Thymus (tissue), 11 donors: Measurements from ENCODE around the gene HIVEP2. TPM values are rescaled to one million over a fixed set of nuclear protein-coding genes. Genes with fewer than 3 reads are reported as not detected.

Experiments
- DNase-seq, 9 donors: peaks; one replicate each; pipeline ENCODE4 v3.0.0-alpha.2; 2013; ENCODE audit warnings: low spot score in 9 of 9, low read depth in 6 of 9, missing footprints in 1 of 9
- H3K27ac ChIP-seq, 2 donors: one replicate each; pipeline ENCODE4 v1.5.1; 2013; ENCODE audit warnings: control low read depth in 1 of 2, low read depth in 1 of 2, low read length in 1 of 2, mild to moderate bottlenecking in 1 of 2, moderate library complexity in 1 of 2
- H3K27me3 ChIP-seq, 2 donors: one replicate each; pipeline ENCODE4 v1.5.1; 2013; ENCODE audit warnings: low read length in 1 of 2; ENCODE audit not compliant: control insufficient read depth in 2 of 2, insufficient read depth in 1 of 2
- H3K36me3 ChIP-seq, 2 donors: one replicate each; pipeline ENCODE4 v1.5.1; 2013; ENCODE audit warnings: low read length in 1 of 2, mild to moderate bottlenecking in 1 of 2, moderate library complexity in 1 of 2; ENCODE audit not compliant: control insufficient read depth in 2 of 2, insufficient read depth in 2 of 2
- H3K4me1 ChIP-seq, 2 donors: one replicate each; pipeline ENCODE4 v1.5.1; 2013; ENCODE audit warnings: low read length in 2 of 2; ENCODE audit not compliant: control insufficient read depth in 2 of 2, insufficient read depth in 2 of 2
- H3K4me3 ChIP-seq, 2 donors: one replicate each; pipeline ENCODE4 v1.5.1; 2013; ENCODE audit warnings: low read length in 2 of 2, control low read depth in 1 of 2, mild to moderate bottlenecking in 1 of 2
- H3K9me3 ChIP-seq, 2 donors: one replicate each; pipeline ENCODE4 v1.5.1; 2013; ENCODE audit warnings: low read length in 1 of 2, mild to moderate bottlenecking in 1 of 2; ENCODE audit not compliant: control insufficient read depth in 2 of 2, insufficient read depth in 1 of 2
- WGBS: extraction: QIAGEN DNeasy Blood & Tissue Kit; methylation state at CpG from one replicate; pipeline ENCODE4 v1.1.7; 2013; 5-methylcytosine and 5-hydroxymethylcytosine counted together
- polyA plus RNA-seq: library from polyadenylated mRNA; stranded (reverse); fragments of 200-250 nt; gene quantifications from one replicate; pipeline ENCODE4 v1.2.3, GENCODE V29; 2013
- total RNA-seq: library from RNA; stranded (reverse); fragments of 120-200 nt; gene quantifications from one replicate; pipeline ENCODE4 v1.2.4, GENCODE V29; 2013
- donor health status: healthy.

Gene HIVEP2
- total and polyA plus RNA-seq, 2 donors, result 11.6 to 16.4 TPM

GRCh38 chr6:142942238-142942637, 2.7 kb downstream of the HIVEP2 start:
- Histone ChIP-seq H3K4me3 (no peak overlapping the region), H3K36me3 (peaks cover 0 to 8% of the 10 kb centered on the region in 2 donors), H3K27me3 (peaks cover 0 to 4% of the 10 kb centered on the region in 2 donors), H3K4me1 (peaks cover 9 to 22% of the 10 kb centered on the region in 2 donors), H3K9me3 (no peaks in the 10 kb centered on the region), H3K27ac (peak overlapping the region in 1 of 2 donors; percentile 98)
- WGBS, result 76% methylated on average over 1 of the region's 1 CpG
- DNase-seq, result no peak

- peaks cover 9 to 16% of the 10 kb centered on the region in 2 donors for H3K4me1 ChIP-seq
- H3K9me3 ChIP-seq, result peaks cover 0 to 3% of the 10 kb centered on the region in 2 donors
- H3K27ac ChIP-seq, result peak overlapping the region in 1 of 2 donors; percentile 26
- 95% methylated on average over 7 of the region's 7 CpGs for WGBS
- peaks cover 0 to 12% of the 10 kb centered on the region in 2 donors for H3K36me3 ChIP-seq
- DNase-seq, result no peak
- no peak overlapping the region for H3K4me3 ChIP-seq
- no peaks in the 10 kb centered on the region for H3K27me3 ChIP-seq
Measured at GRCh38 chr6:142941018-142941417, 4.0 kb downstream of the HIVEP2 start.

- Histone ChIP-seq H3K9me3 (peaks cover 0 to 3% of the 10 kb centered on the region in 2 donors), H3K27ac (no peak overlapping the region), H3K4me3 (no peak overlapping the region), H3K36me3 (peaks cover 0 to 12% of the 10 kb centered on the region in 2 donors), H3K4me1 (peaks cover 9 to 16% of the 10 kb centered on the region in 2 donors), H3K27me3 (no peaks in the 10 kb centered on the region)
- whole genome bisulfite sequencing, result 98% methylated on average over 3 of the region's 3 CpGs
- no peak for DNase-seq
Measured at GRCh38 chr6:142940487-142940886, 4.5 kb downstream of the HIVEP2 start.

GRCh38 chr6:142938510-142938909, 6.5 kb downstream of the HIVEP2 start:
- Histone ChIP-seq H3K4me1 (peaks cover 15 to 17% of the 10 kb centered on the region in 2 donors), H3K27me3 (no peaks in the 10 kb centered on the region), H3K27ac (no peak overlapping the region), H3K4me3 (no peak overlapping the region), H3K9me3 (peaks cover 0 to 3% of the 10 kb centered on the region in 2 donors), H3K36me3 (peaks cover 0 to 12% of the 10 kb centered on the region in 2 donors)
- DNase-seq, result no peak
- 89% methylated on average over 5 of the region's 5 CpGs for WGBS

- 99% methylated on average over 5 of the region's 5 CpGs for WGBS
- Histone ChIP-seq H3K27ac (no peak overlapping the region), H3K36me3 (peaks cover 0 to 12% of the 10 kb centered on the region in 2 donors), H3K4me3 (no peak overlapping the region), H3K27me3 (no peaks in the 10 kb centered on the region), H3K4me1 (peaks cover 16 to 17% of the 10 kb centered on the region in 2 donors), H3K9me3 (peaks cover 0 to 3% of the 10 kb centered on the region in 2 donors)
- no peak for DNase-seq
Measured at GRCh38 chr6:142937986-142938385, 7.0 kb downstream of the HIVEP2 start.

GRCh38 chr6:142935553-142936517, 9.1 kb downstream of the HIVEP2 start:
- H3K27ac ChIP-seq, result no peak overlapping the region
- peaks cover 0 to 12% of the 10 kb centered on the region in 2 donors for H3K36me3 ChIP-seq
- WGBS, result 95% methylated on average over 21 of the region's 21 CpGs
- DNase-seq, result no peak
- peaks cover 14 to 18% of the 10 kb centered on the region in 2 donors for H3K4me1 ChIP-seq
- no peak overlapping the region for H3K4me3 ChIP-seq
- H3K27me3 ChIP-seq, result no peaks in the 10 kb centered on the region
- peaks cover 0 to 3% of the 10 kb centered on the region in 2 donors for H3K9me3 ChIP-seq

GRCh38 chr6:142934599-142934998, 10.4 kb downstream of the HIVEP2 start:
- Histone ChIP-seq H3K36me3 (peaks cover 0 to 9% of the 10 kb centered on the region in 2 donors), H3K9me3 (peaks cover 0 to 3% of the 10 kb centered on the region in 2 donors), H3K27me3 (no peaks in the 10 kb centered on the region), H3K27ac (no peak overlapping the region), H3K4me1 (peaks cover 13 to 15% of the 10 kb centered on the region in 2 donors), H3K4me3 (no peak overlapping the region)
- 93% methylated on average over 3 of the region's 3 CpGs for WGBS
- DNase-seq, result no peak

GRCh38 chr6:142934106-142934505, 10.9 kb downstream of the HIVEP2 start:
- Histone ChIP-seq H3K4me1 (peaks cover 10 to 16% of the 10 kb centered on the region in 2 donors), H3K9me3 (peaks cover 0 to 3% of the 10 kb centered on the region in 2 donors), H3K27me3 (no peaks in the 10 kb centered on the region), H3K4me3 (no peak overlapping the region), H3K36me3 (peaks cover 0 to 9% of the 10 kb centered on the region in 2 donors), H3K27ac (no peak overlapping the region)
- DNase-seq, result no peak

GRCh38 chr6:142933701-142934100, 11.3 kb downstream of the HIVEP2 start:
- peaks cover 11 to 16% of the 10 kb centered on the region in 2 donors for H3K4me1 ChIP-seq
- peaks cover 0 to 3% of the 10 kb centered on the region in 2 donors for H3K9me3 ChIP-seq
- no peaks in the 10 kb centered on the region for H3K27me3 ChIP-seq
- H3K27ac ChIP-seq, result no peak overlapping the region
- DNase-seq, result no peak
- H3K4me3 ChIP-seq, result no peak overlapping the region
- peaks cover 0 to 9% of the 10 kb centered on the region in 2 donors for H3K36me3 ChIP-seq
